WTC11 (cell line): ENCODE data around the gene ZNF609. TPM values are rescaled to one million over a fixed set of nuclear protein-coding genes. Genes with fewer than 3 reads are reported as not detected.

Experiments
- ATAC-seq: fragments of 200-7000 bp; cut with Tn5 transposase; 2 replicates; pipeline ENCODE4 v1.10.0; 2021; ENCODE audit warnings: mild to moderate bottlenecking, moderate library complexity
- CTCF ChIA-PET: fragments of 300-600 bp; sonication (Branson Sonifier 250); formaldehyde crosslinking; loops from one replicate; lab custom pipeline; 2021; ENCODE audit warnings: antibody characterized with exemption; lab: Charles Lee
- POLR2A ChIA-PET: fragments of 350-600 bp; sonication (Branson Sonifier 250); formaldehyde crosslinking; loops from one replicate; lab custom pipeline; 2021; ENCODE audit warnings: antibody characterized with exemption; lab: Charles Lee
- DNase-seq: peaks from one replicate; pipeline ENCODE4 v3.0.0; 2021; ENCODE audit warnings: low spot score
- H3K27ac Mint-ChIP-seq: 2 replicates; pipeline ENCODE4 v1.8.0; 2021; ENCODE audit warnings: mixed read lengths
- H3K27me3 Mint-ChIP-seq: 2 replicates; pipeline ENCODE4 v1.8.0; 2021; ENCODE audit warnings: low read depth, mild to moderate bottlenecking, moderate library complexity, mixed read lengths
- H3K36me3 Mint-ChIP-seq: 2 replicates; pipeline ENCODE4 v1.8.0; 2021; ENCODE audit warnings: mixed read lengths
- H3K4me1 Mint-ChIP-seq: 2 replicates; pipeline ENCODE4 v1.8.0; 2022; ENCODE audit warnings: mixed read lengths
- H3K4me3 Mint-ChIP-seq: 2 replicates; pipeline ENCODE4 v1.8.0; 2021; ENCODE audit warnings: mild to moderate bottlenecking, moderate library complexity, mixed read lengths
- H3K9me3 Mint-ChIP-seq: 2 replicates; pipeline ENCODE4 v1.8.0; 2021; ENCODE audit warnings: mixed read lengths
- AFF4 ChIP-seq: sonication (generic); formaldehyde crosslinking; IDR thresholded peaks from 2 replicates; pipeline ENCODE4 v1.8.1; 2023; ENCODE audit warnings: mild to moderate bottlenecking, missing genetic modification reagents, borderline replicate concordance
- GABPB1 ChIP-seq: sonication (generic); formaldehyde crosslinking; IDR thresholded peaks from 2 replicates; pipeline ENCODE4 v1.8.1; 2023; ENCODE audit warnings: mild to moderate bottlenecking, missing genetic modification reagents
- MAX ChIP-seq: sonication (generic); formaldehyde crosslinking; IDR thresholded peaks from 2 replicates; pipeline ENCODE4 v1.8.0; 2022; ENCODE audit warnings: mild to moderate bottlenecking, missing genetic modification reagents
- NR3C1 ChIP-seq: sonication (generic); formaldehyde crosslinking; conservative IDR thresholded peaks from 2 replicates; pipeline ENCODE4 v1.8.1; 2023; ENCODE audit warnings: low read depth, mild to moderate bottlenecking, missing genetic modification reagents
- PRDM15 ChIP-seq: sonication (generic); formaldehyde crosslinking; IDR thresholded peaks from 2 replicates; pipeline ENCODE4 v1.8.0; 2022; ENCODE audit warnings: missing genetic modification reagents
- STAT6 ChIP-seq: sonication (generic); formaldehyde crosslinking; conservative IDR thresholded peaks from 2 replicates; pipeline ENCODE4 v1.8.1; 2023; ENCODE audit warnings: mild to moderate bottlenecking, low read depth, missing genetic modification reagents, moderate library complexity
- TEAD1 ChIP-seq: sonication (generic); formaldehyde crosslinking; IDR thresholded peaks from 2 replicates; pipeline ENCODE4 v1.8.0; 2022; ENCODE audit warnings: mild to moderate bottlenecking, missing genetic modification reagents
- TP53 ChIP-seq: sonication (generic); formaldehyde crosslinking; IDR thresholded peaks from 2 replicates; pipeline ENCODE4 v1.8.1; 2023; ENCODE audit warnings: mild to moderate bottlenecking, missing genetic modification reagents
- USF1 ChIP-seq: sonication (generic); formaldehyde crosslinking; IDR thresholded peaks from 2 replicates; pipeline ENCODE4 v1.8.0; 2022; ENCODE audit warnings: mild to moderate bottlenecking, missing genetic modification reagents
- ZNF138 ChIP-seq: sonication (generic); formaldehyde crosslinking; conservative IDR thresholded peaks from 2 replicates; pipeline ENCODE4 v1.8.1; 2022; ENCODE audit warnings: mild to moderate bottlenecking, moderate library complexity, missing genetic modification reagents
- ZNF232 ChIP-seq: sonication (generic); formaldehyde crosslinking; IDR thresholded peaks from 2 replicates; pipeline ENCODE4 v1.8.0; 2022; ENCODE audit warnings: mild to moderate bottlenecking, missing genetic modification reagents
- ZNF416 ChIP-seq: fragments of 250-450 bp; sonication (Bioruptor Pico); IDR thresholded peaks from 2 replicates; pipeline ENCODE4 v1.9.0; 2021; ENCODE audit warnings: mild to moderate bottlenecking, inconsistent platforms
- total RNA-seq: library from RNA; stranded (reverse); gene quantifications from 3 replicates; pipeline ENCODE4 v1.2.3, GENCODE V29; 2021

Gene ZNF609
- total RNA-seq, 1 experiment from 2014 or later = 47.4 TPM

- Mint-ChIP-seq H3K27me3 (no peaks in the 10 kb centered on the region), H3K9me3 (no peaks in the 10 kb centered on the region), H3K27ac (peak overlapping the region; percentile 97), H3K36me3 (peaks cover 78% of the 10 kb centered on the region), H3K4me1 (peaks cover 73% of the 10 kb centered on the region), H3K4me3 (no peak overlapping the region)
- ChIA-PET CTCF (interaction anchor here (3.1 to 3.8 kb wide), 2 partner anchors 12 to 35 kb away, joined by 10 to 20 read pairs; no protein-coding TSS in a partner anchor), POLR2A (no interaction called here)
- 0 out of 2 replicates have a peak, but pooled peaks have one; percentile 42 for TF ChIP-seq GABPB1 (CRISPR knock-in tag)
- no peak for TF ChIP-seq NR3C1 (CRISPR knock-in tag)
- no peak for DNase-seq
- no peak for ATAC-seq
Observed at GRCh38 chr15:64693134-64693533, 232.8 kb downstream of the ZNF609 start.

GRCh38 chr15:64694816-64695215 is 234.4 kb downstream of the ZNF609 start:
- CTCF ChIA-PET = interaction anchor here (3.8 kb wide), 1 partner anchor 33 kb away, joined by 20 read pairs; no protein-coding TSS in a partner anchor
- TF ChIP-seq AFF4 (no peak), USF1 (CRISPR knock-in tag) (no peak), STAT6 (no peak), MAX (CRISPR knock-in tag) (no peak), TEAD1 (no peak), ZNF232 (CRISPR knock-in tag) (no peak), PRDM15 (CRISPR knock-in tag) (no peak), ZNF416 (CRISPR knock-in tag) (no peak), TP53 (no peak), ZNF138 (no peak)
- ATAC-seq = no peak

More at GRCh38 chr15:64694816-64695215, 234.4 kb downstream of the ZNF609 start:
- no peak overlapping the region for H3K4me3 Mint-ChIP-seq
- 0 out of 2 replicates have a peak overlapping the region, but pooled peaks have one; percentile 88 for H3K27ac Mint-ChIP-seq
- no peak for DNase-seq
- H3K4me1 Mint-ChIP-seq = peaks cover 73% of the 10 kb centered on the region
- peaks cover 62% of the 10 kb centered on the region for H3K36me3 Mint-ChIP-seq
- POLR2A ChIA-PET = interaction anchor here (1.4 kb wide), 1 partner anchor 8 kb away, joined by 3 read pairs; no protein-coding TSS in a partner anchor
- H3K27me3 Mint-ChIP-seq = no peaks in the 10 kb centered on the region
- no peaks in the 10 kb centered on the region for H3K9me3 Mint-ChIP-seq
